Uterus (tissue), 2 donors: ENCODE measurements around the gene RRP36.

Experiments used
- POLR2A ChIP-seq, 2 donors: fragments of 450-650 bp; IDR thresholded peaks; one replicate each; pipeline ENCODE4 v1.6.1; 2016; ENCODE audit warnings: antibody characterized with exemption in 2 of 2, mild to moderate bottlenecking in 1 of 2, moderate library complexity in 1 of 2
- TF ChIP-seq, protein P1 (sequence below), 4 experiments: fragments of 200-600 bp in 2 of 4; fragments of 450-650 bp in 2 of 4; sonication (generic) in 2 of 4; IDR thresholded peaks; one replicate each; pipeline ENCODE4 v1.5.1; 2016 to 2019; ENCODE audit warnings: antibody characterized with exemption in 4 of 4, mild to moderate bottlenecking in 2 of 4, moderate library complexity in 1 of 4

DNA sequence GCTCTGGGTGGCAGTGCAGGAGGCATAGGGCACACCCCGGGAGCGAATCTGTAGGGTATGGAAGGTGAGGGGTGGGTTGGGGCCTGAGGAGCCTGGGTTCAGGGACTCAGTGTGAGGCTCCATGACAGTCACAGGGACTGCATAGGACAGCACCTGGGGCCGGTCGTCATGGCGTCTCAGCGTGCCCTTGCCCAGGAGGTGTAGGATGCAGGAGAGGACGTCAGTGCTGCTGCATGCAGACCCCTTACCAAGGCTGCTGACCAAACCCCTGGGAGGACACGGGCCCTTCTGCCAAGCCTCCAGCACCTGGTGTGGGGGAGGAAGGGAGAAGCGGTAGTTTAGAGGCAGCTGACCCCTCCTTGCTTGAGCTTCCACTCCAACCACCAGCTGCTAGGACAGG, 16.3 kb downstream of the RRP36 start:
- TF ChIP-seq, protein P1, sequence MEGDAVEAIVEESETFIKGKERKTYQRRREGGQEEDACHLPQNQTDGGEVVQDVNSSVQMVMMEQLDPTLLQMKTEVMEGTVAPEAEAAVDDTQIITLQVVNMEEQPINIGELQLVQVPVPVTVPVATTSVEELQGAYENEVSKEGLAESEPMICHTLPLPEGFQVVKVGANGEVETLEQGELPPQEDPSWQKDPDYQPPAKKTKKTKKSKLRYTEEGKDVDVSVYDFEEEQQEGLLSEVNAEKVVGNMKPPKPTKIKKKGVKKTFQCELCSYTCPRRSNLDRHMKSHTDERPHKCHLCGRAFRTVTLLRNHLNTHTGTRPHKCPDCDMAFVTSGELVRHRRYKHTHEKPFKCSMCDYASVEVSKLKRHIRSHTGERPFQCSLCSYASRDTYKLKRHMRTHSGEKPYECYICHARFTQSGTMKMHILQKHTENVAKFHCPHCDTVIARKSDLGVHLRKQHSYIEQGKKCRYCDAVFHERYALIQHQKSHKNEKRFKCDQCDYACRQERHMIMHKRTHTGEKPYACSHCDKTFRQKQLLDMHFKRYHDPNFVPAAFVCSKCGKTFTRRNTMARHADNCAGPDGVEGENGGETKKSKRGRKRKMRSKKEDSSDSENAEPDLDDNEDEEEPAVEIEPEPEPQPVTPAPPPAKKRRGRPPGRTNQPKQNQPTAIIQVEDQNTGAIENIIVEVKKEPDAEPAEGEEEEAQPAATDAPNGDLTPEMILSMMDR (IDR thresholded peaks at IDR 0.05) = no peak
- no peak for TF ChIP-seq POLR2A (IDR thresholded peaks at IDR 0.05)
